Neural progenitor cell (in vitro differentiated cells): Measurements from ENCODE around the gene CCDC78. TPM values are rescaled to one million over a fixed set of nuclear protein-coding genes. Genes with fewer than 3 reads are reported as not detected.
A peak's percentile ranks its signal among the peaks of the same experiment; 100 is the strongest.

Experiments used
- DNase-seq: peaks from one replicate; pipeline ENCODE4 v3.0.0-alpha.2; 2016; ENCODE audit warnings: low spot score
- H2AFZ ChIP-seq: fragments of 200-600 bp; sonication (generic); replicated peaks from 2 replicates; pipeline ENCODE4 v1.6.1; 2016; ENCODE audit warnings: antibody characterized with exemption
- H3F3A ChIP-seq: fragments of 200-600 bp; sonication (generic); 2 replicates; pipeline ENCODE4 v1.6.1; 2016; ENCODE audit warnings: antibody characterized with exemption, low read depth
- H3K27ac ChIP-seq: fragments of 200-600 bp; sonication (generic); 2 replicates; pipeline ENCODE4 v1.5.1; 2016; ENCODE audit warnings: mild to moderate bottlenecking
- H3K27me3 ChIP-seq: fragments of 200-600 bp; sonication (generic); 2 replicates; pipeline ENCODE4 v1.6.1; 2016; ENCODE audit warnings: mild to moderate bottlenecking, moderate library complexity
- H3K36me3 ChIP-seq: fragments of 200-600 bp; sonication (generic); 2 replicates; pipeline ENCODE4 v1.5.1; 2016
- H3K4me1 ChIP-seq: fragments of 200-600 bp; sonication (generic); 2 replicates; pipeline ENCODE4 v1.6.1; 2016; ENCODE audit warnings: mixed run types
- H3K4me2 ChIP-seq: fragments of 200-600 bp; sonication (generic); 2 replicates; pipeline ENCODE4 v1.6.1; 2016
- H3K4me3 ChIP-seq: fragments of 200-600 bp; sonication (generic); 2 replicates; pipeline ENCODE4 v1.5.1; 2016
- H3K79me2 ChIP-seq: fragments of 200-600 bp; sonication (generic); 2 replicates; pipeline ENCODE4 v1.6.1; 2016; ENCODE audit warnings: low read depth
- H3K9ac ChIP-seq: fragments of 200-600 bp; sonication (generic); 2 replicates; pipeline ENCODE4 v1.6.1; 2016
- H3K9me3 ChIP-seq: fragments of 200-600 bp; sonication (generic); 2 replicates; pipeline ENCODE4 v1.5.1; 2016; ENCODE audit warnings: low read depth
- H4K20me1 ChIP-seq: fragments of 200-600 bp; sonication (generic); 2 replicates; pipeline ENCODE4 v1.6.1; 2016; ENCODE audit warnings: low read depth
- H3K27ac Mint-ChIP-seq: 3 replicates; pipeline ENCODE4 v1.8.0; 2021; ENCODE audit warnings: mixed read lengths
- H3K27me3 Mint-ChIP-seq: 2 replicates; pipeline ENCODE4 v1.8.0; 2022; ENCODE audit warnings: low read depth, mild to moderate bottlenecking, inconsistent platforms, moderate library complexity, mixed read lengths; ENCODE audit not compliant: insufficient read depth
- H3K36me3 Mint-ChIP-seq: 3 replicates; pipeline ENCODE4 v1.8.0; 2021; ENCODE audit warnings: mixed read lengths
- H3K4me1 Mint-ChIP-seq: 3 replicates; pipeline ENCODE4 v1.8.0; 2021; ENCODE audit warnings: mixed read lengths
- H3K4me3 Mint-ChIP-seq: 3 replicates; pipeline ENCODE4 v1.8.0; 2021; ENCODE audit warnings: mild to moderate bottlenecking, moderate library complexity, mixed read lengths
- H3K9me3 Mint-ChIP-seq: 3 replicates; pipeline ENCODE4 v1.8.0; 2020; ENCODE audit warnings: mixed read lengths
- EZH2 ChIP-seq: fragments of 200-600 bp; sonication (generic); IDR thresholded peaks from 2 replicates; pipeline ENCODE4 v1.6.1; 2017; ENCODE audit warnings: antibody characterized with exemption, mild to moderate bottlenecking, moderate library complexity
- EZH2phosphoT487 ChIP-seq: fragments of 200-600 bp; sonication (generic); IDR thresholded peaks from 2 replicates; pipeline ENCODE4 v1.6.1; 2017; ENCODE audit warnings: antibody characterized with exemption
- total RNA-seq: library from RNA; depleted of rRNA; stranded (reverse); fragments of >200 nt; gene quantifications from 2 replicates; pipeline ENCODE4 v1.2.3, GENCODE V29; 2015; ENCODE audit warnings: low replicate concordance
- TF ChIP-seq, protein P1 (sequence below): fragments of 200-600 bp; sonication (generic); IDR thresholded peaks from 2 replicates; pipeline ENCODE4 v1.5.1; 2017; ENCODE audit warnings: antibody characterized with exemption, mild to moderate bottlenecking

Gene CCDC78
- total RNA-seq, 1 donor from 2014 or later: 0.67 TPM

DNA sequence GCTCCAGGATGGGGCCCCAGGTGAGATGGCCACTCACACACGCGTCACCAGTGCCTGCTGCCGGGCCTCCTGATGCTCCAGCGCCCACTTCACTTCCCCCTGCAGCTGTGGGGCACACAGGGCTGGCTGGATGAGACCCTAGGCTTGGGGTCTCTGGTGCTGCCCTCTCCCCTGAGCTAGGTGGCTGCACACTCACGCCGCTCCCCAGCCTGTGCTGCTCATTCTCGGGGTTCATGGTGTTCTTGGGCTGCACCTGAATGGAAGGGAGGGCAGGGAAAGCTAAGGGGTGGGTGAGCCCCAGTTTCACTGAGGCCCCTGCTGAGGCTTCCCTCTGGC is 1.2 kb downstream of the CCDC78 start:
- no peak overlapping the region for H3K27ac Mint-ChIP-seq
- H3K9me3 Mint-ChIP-seq: no peaks in the 10 kb centered on the region
- Histone ChIP-seq H2AFZ (no peak overlapping the region), H3K9ac (no peak overlapping the region), H3K27me3 (peaks cover 45% of the 10 kb centered on the region), H3K4me1 (peaks cover 10% of the 10 kb centered on the region), H4K20me1 (peaks cover 43% of the 10 kb centered on the region), H3K79me2 (no peaks in the 10 kb centered on the region), H3K9me3 (no peaks in the 10 kb centered on the region), H3F3A (peaks cover 47% of the 10 kb centered on the region), H3K27ac (no peak overlapping the region), H3K4me2 (no peak overlapping the region), H3K36me3 (no peaks in the 10 kb centered on the region), H3K4me3 (no peak overlapping the region)
- no peaks in the 10 kb centered on the region for H3K36me3 Mint-ChIP-seq
- no peak overlapping the region for H3K4me3 Mint-ChIP-seq
- TF ChIP-seq EZH2phosphoT487 (no peak), EZH2 (no peak)
- TF ChIP-seq, protein P1, sequence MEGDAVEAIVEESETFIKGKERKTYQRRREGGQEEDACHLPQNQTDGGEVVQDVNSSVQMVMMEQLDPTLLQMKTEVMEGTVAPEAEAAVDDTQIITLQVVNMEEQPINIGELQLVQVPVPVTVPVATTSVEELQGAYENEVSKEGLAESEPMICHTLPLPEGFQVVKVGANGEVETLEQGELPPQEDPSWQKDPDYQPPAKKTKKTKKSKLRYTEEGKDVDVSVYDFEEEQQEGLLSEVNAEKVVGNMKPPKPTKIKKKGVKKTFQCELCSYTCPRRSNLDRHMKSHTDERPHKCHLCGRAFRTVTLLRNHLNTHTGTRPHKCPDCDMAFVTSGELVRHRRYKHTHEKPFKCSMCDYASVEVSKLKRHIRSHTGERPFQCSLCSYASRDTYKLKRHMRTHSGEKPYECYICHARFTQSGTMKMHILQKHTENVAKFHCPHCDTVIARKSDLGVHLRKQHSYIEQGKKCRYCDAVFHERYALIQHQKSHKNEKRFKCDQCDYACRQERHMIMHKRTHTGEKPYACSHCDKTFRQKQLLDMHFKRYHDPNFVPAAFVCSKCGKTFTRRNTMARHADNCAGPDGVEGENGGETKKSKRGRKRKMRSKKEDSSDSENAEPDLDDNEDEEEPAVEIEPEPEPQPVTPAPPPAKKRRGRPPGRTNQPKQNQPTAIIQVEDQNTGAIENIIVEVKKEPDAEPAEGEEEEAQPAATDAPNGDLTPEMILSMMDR: no peak
- no peak for DNase-seq
- peaks cover 3% of the 10 kb centered on the region for H3K4me1 Mint-ChIP-seq
- H3K27me3 Mint-ChIP-seq: peaks cover 14% of the 10 kb centered on the region

GRCh38 chr16:724188-725040 is 1.8 kb downstream of the CCDC78 start:
- TF ChIP-seq, protein P1: no peak
- no peak for TF ChIP-seq EZH2phosphoT487
- no peak for TF ChIP-seq EZH2
- Histone ChIP-seq H3K4me2 (no peak overlapping the region), H4K20me1 (peaks cover 48% of the 10 kb centered on the region), H3K79me2 (no peaks in the 10 kb centered on the region), H3K27me3 (peaks cover 44% of the 10 kb centered on the region), H3K4me1 (peaks cover 14% of the 10 kb centered on the region), H3K9me3 (no peaks in the 10 kb centered on the region), H3K9ac (no peak overlapping the region), H3K27ac (no peak overlapping the region), H3K36me3 (no peaks in the 10 kb centered on the region), H3K4me3 (no peak overlapping the region), H2AFZ (no peak overlapping the region), H3F3A (peaks cover 48% of the 10 kb centered on the region)
- Mint-ChIP-seq H3K9me3 (no peaks in the 10 kb centered on the region), H3K4me3 (no peak overlapping the region), H3K27me3 (peaks cover 14% of the 10 kb centered on the region), H3K4me1 (peaks cover 5% of the 10 kb centered on the region), H3K27ac (no peak overlapping the region), H3K36me3 (no peaks in the 10 kb centered on the region)
- no peak for DNase-seq

DNA sequence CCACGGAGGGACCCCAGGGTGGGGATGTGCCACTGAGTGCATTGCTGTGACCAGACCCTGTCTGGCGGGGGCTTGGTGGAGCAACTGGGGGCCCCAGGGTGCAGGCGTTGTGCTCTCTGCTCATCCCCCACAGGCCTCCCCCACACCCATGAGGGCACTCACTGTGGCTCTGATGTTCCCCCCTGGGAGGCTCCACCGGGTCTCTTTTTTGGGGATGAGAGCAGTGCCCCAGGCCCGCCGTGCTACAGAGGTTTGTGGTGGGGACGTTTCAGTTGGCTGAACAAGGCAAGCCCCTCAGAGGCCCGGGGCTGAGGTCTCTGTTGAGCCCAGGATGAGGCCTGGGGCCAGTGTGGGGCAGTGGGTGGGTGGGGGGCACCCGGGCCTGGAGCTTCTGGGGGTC is 2.5 kb downstream of the CCDC78 start:
- no peak overlapping the region for H3K27ac Mint-ChIP-seq
- H3K27me3 ChIP-seq: peaks cover 37% of the 10 kb centered on the region
- H3K4me1 ChIP-seq: peaks cover 14% of the 10 kb centered on the region
- H3K9me3 Mint-ChIP-seq: no peaks in the 10 kb centered on the region
- no peak overlapping the region for H3K9ac ChIP-seq
- no peak overlapping the region for H3K4me3 ChIP-seq
- no peak overlapping the region for H3K4me2 ChIP-seq
- H3K9me3 ChIP-seq: no peaks in the 10 kb centered on the region
- no peak overlapping the region for H2AFZ ChIP-seq
- H3K4me1 Mint-ChIP-seq: peaks cover 12% of the 10 kb centered on the region
- peaks cover 42% of the 10 kb centered on the region for H3F3A ChIP-seq
- no peak for DNase-seq
- H3K36me3 Mint-ChIP-seq: no peaks in the 10 kb centered on the region
- H3K4me3 Mint-ChIP-seq: peak overlapping the region; percentile 21
- no peaks in the 10 kb centered on the region for H3K79me2 ChIP-seq
- H3K27ac ChIP-seq: no peak overlapping the region
- TF ChIP-seq EZH2phosphoT487 (no peak), EZH2 (no peak)
- TF ChIP-seq, protein P1: no peak
- H3K36me3 ChIP-seq: no peaks in the 10 kb centered on the region
- peaks cover 53% of the 10 kb centered on the region for H4K20me1 ChIP-seq
- peaks cover 14% of the 10 kb centered on the region for H3K27me3 Mint-ChIP-seq
